Effector memory CD4-positive, alpha-beta T cell (primary cell): Measurements from ENCODE around the gene SLC5A6.
A peak's percentile ranks its signal among the peaks of the same experiment; 100 is the strongest.
"Not testable (repeated sequence)": the region's sequence is repeated elsewhere in the genome, so short reads cannot be mapped to it uniquely, and the experiment has no call there.

Source experiments
- DNase-seq, 3 donors: peaks; one replicate each; pipeline ENCODE4 v3.0.0-alpha.2; 2020
- H3K27ac ChIP-seq: 2 replicates; pipeline ENCODE4 v1.7.0; 2013; ENCODE audit warnings: mild to moderate bottlenecking, low read length, moderate library complexity; ENCODE audit not compliant: insufficient read depth, poor library complexity, severe bottlenecking
- H3K27me3 ChIP-seq: replicated peaks from 2 replicates; pipeline ENCODE4 v1.7.0; 2013; ENCODE audit warnings: mild to moderate bottlenecking, low read length; ENCODE audit not compliant: insufficient read depth, control insufficient read depth, poor library complexity, severe bottlenecking
- H3K36me3 ChIP-seq: 2 replicates; pipeline ENCODE4 v1.7.0; 2013; ENCODE audit warnings: mild to moderate bottlenecking, low read length, moderate library complexity; ENCODE audit not compliant: control insufficient read depth, insufficient read depth
- H3K4me1 ChIP-seq: 2 replicates; pipeline ENCODE4 v1.7.0; 2013; ENCODE audit warnings: low read length, mild to moderate bottlenecking; ENCODE audit not compliant: control insufficient read depth, insufficient read depth, poor library complexity, severe bottlenecking
- H3K4me3 ChIP-seq: 2 replicates; pipeline ENCODE4 v1.7.0; 2013; ENCODE audit warnings: low read length, low read depth, mild to moderate bottlenecking; ENCODE audit not compliant: insufficient read depth, poor library complexity, severe bottlenecking
- H3K9me3 ChIP-seq: 2 replicates; pipeline ENCODE4 v1.7.0; 2013; ENCODE audit warnings: mild to moderate bottlenecking, low read length, moderate library complexity; ENCODE audit not compliant: control insufficient read depth

Gene SLC5A6

GRCh38 chr2:27198068-27198467 lies 14.0 kb downstream of the SLC5A6 start:
- not testable (repeated sequence) for H3K4me1 ChIP-seq, H3K9me3 ChIP-seq, DNase-seq, H3K4me3 ChIP-seq, H3K27ac ChIP-seq, H3K27me3 ChIP-seq
- H3K36me3 ChIP-seq, result peaks cover 24% of the 10 kb centered on the region

GRCh38 chr2:27195799-27196198 lies 16.3 kb downstream of the SLC5A6 start:
- H3K27ac ChIP-seq, H3K4me1 ChIP-seq, DNase-seq, H3K27me3 ChIP-seq, H3K4me3 ChIP-seq, H3K9me3 ChIP-seq: not testable (repeated sequence)
- H3K36me3 ChIP-seq, result peaks cover 12% of the 10 kb centered on the region

GRCh38 chr2:27194538-27195354 lies 17.3 kb downstream of the SLC5A6 start:
- peaks cover 5% of the 10 kb centered on the region for H3K36me3 ChIP-seq
- H3K4me3 ChIP-seq, result no peak overlapping the region
- no peaks in the 10 kb centered on the region for H3K4me1 ChIP-seq
- H3K27ac ChIP-seq, result no peak overlapping the region
- DNase-seq, result no peak
- H3K27me3 ChIP-seq, result no peaks in the 10 kb centered on the region
- H3K9me3 ChIP-seq, result no peaks in the 10 kb centered on the region

GRCh38 chr2:27191070-27191829 lies 20.8 kb downstream of the SLC5A6 start:
- Histone ChIP-seq H3K4me1 (no peaks in the 10 kb centered on the region), H3K27ac (no peak overlapping the region), H3K27me3 (no peaks in the 10 kb centered on the region), H3K4me3 (no peak overlapping the region), H3K9me3 (no peaks in the 10 kb centered on the region), H3K36me3 (no peaks in the 10 kb centered on the region)
- DNase-seq, result peak in 1 of 3 donors; percentile 15

GRCh38 chr2:27189989-27190388 lies 22.1 kb downstream of the SLC5A6 start:
- DNase-seq, result no peak
- H3K4me1 ChIP-seq, result no peaks in the 10 kb centered on the region
- H3K36me3 ChIP-seq, result no peaks in the 10 kb centered on the region
- H3K4me3 ChIP-seq, result no peak overlapping the region
- no peak overlapping the region for H3K27ac ChIP-seq
- no peaks in the 10 kb centered on the region for H3K9me3 ChIP-seq
- H3K27me3 ChIP-seq, result no peaks in the 10 kb centered on the region

- no peaks in the 10 kb centered on the region for H3K9me3 ChIP-seq
- no peak overlapping the region for H3K27ac ChIP-seq
- DNase-seq, result no peak
- no peak overlapping the region for H3K4me3 ChIP-seq
- no peaks in the 10 kb centered on the region for H3K36me3 ChIP-seq
- H3K27me3 ChIP-seq, result no peaks in the 10 kb centered on the region
- no peaks in the 10 kb centered on the region for H3K4me1 ChIP-seq
Observed at GRCh38 chr2:27186613-27187345, 25.3 kb downstream of the SLC5A6 start.

GRCh38 chr2:27185331-27186026 lies 26.6 kb downstream of the SLC5A6 start:
- no peak overlapping the region for H3K27ac ChIP-seq
- no peak overlapping the region for H3K4me3 ChIP-seq
- H3K4me1 ChIP-seq, result no peaks in the 10 kb centered on the region
- H3K27me3 ChIP-seq, result no peaks in the 10 kb centered on the region
- H3K36me3 ChIP-seq, result no peaks in the 10 kb centered on the region
- no peak for DNase-seq
- H3K9me3 ChIP-seq, result no peaks in the 10 kb centered on the region

GRCh38 chr2:27184115-27184514 lies 28.0 kb downstream of the SLC5A6 start:
- Histone ChIP-seq H3K4me1 (no peaks in the 10 kb centered on the region), H3K27ac (no peak overlapping the region), H3K4me3 (no peak overlapping the region), H3K9me3 (no peaks in the 10 kb centered on the region), H3K36me3 (no peaks in the 10 kb centered on the region), H3K27me3 (no peaks in the 10 kb centered on the region)
- DNase-seq, result no peak

- Histone ChIP-seq H3K27ac (no peak overlapping the region), H3K4me1 (no peaks in the 10 kb centered on the region), H3K27me3 (no peaks in the 10 kb centered on the region), H3K9me3 (no peaks in the 10 kb centered on the region), H3K4me3 (no peak overlapping the region), H3K36me3 (no peaks in the 10 kb centered on the region)
- no peak for DNase-seq
Observed at GRCh38 chr2:27182346-27182745, 29.7 kb downstream of the SLC5A6 start.
